IPS-NIHi11 (cell line): ENCODE data around the gene CLDN5.
A peak's percentile ranks its signal among the peaks of the same experiment; 100 is the strongest.
"Not testable (repeated sequence)": the region's sequence is repeated elsewhere in the genome, so short reads cannot be mapped to it uniquely, and the experiment has no call there.

Experiments
- DNase-seq: peaks from one replicate; pipeline ENCODE4 v3.0.0; 2012; ENCODE audit warnings: mixed read lengths, low spot score

CLDN5 gene

GRCh38 chr22:19548427-19548826 is 24.2 kb upstream of the CLDN5 start:
- not testable (repeated sequence) for DNase-seq

- no peak for DNase-seq
Observed at GRCh38 chr22:19547620-19548019, 23.4 kb upstream of the CLDN5 start.

GRCh38 chr22:19546680-19547079 is 22.5 kb upstream of the CLDN5 start:
- DNase-seq = no peak

- DNase-seq = no peak
Observed at GRCh38 chr22:19545935-19546207, 21.7 kb upstream of the CLDN5 start.

- DNase-seq = no peak
Observed at GRCh38 chr22:19543970-19544708, 19.9 kb upstream of the CLDN5 start.

GRCh38 chr22:19540394-19540793 is 16.2 kb upstream of the CLDN5 start:
- DNase-seq = no peak

GRCh38 chr22:19537941-19538488 is 13.8 kb upstream of the CLDN5 start:
- no peak for DNase-seq

- no peak for DNase-seq
Observed at GRCh38 chr22:19536564-19536963, 12.4 kb upstream of the CLDN5 start.

GRCh38 chr22:19535001-19535400 is 10.8 kb upstream of the CLDN5 start:
- DNase-seq = no peak

GRCh38 chr22:19533857-19534256 is 9.6 kb upstream of the CLDN5 start:
- no peak for DNase-seq

- DNase-seq = no peak
Observed at GRCh38 chr22:19533049-19533626, 8.9 kb upstream of the CLDN5 start.

GRCh38 chr22:19531327-19531726 is 7.1 kb upstream of the CLDN5 start:
- DNase-seq = not testable (repeated sequence)

GRCh38 chr22:19530751-19531150 is 6.5 kb upstream of the CLDN5 start:
- no peak for DNase-seq

GRCh38 chr22:19529811-19530210 is 5.6 kb upstream of the CLDN5 start:
- DNase-seq = no peak

GRCh38 chr22:19527861-19528417 is 3.7 kb upstream of the CLDN5 start:
- DNase-seq = no peak

GRCh38 chr22:19527321-19527721 is 3.1 kb upstream of the CLDN5 start:
- DNase-seq = no peak

GRCh38 chr22:19526702-19527111 is 2.5 kb upstream of the CLDN5 start:
- no peak for DNase-seq

- no peak for DNase-seq
Observed at GRCh38 chr22:19526076-19526701, 2.0 kb upstream of the CLDN5 start.

- no peak for DNase-seq
Observed at GRCh38 chr22:19525666-19526065, 1.5 kb upstream of the CLDN5 start.

GRCh38 chr22:19525116-19525660 is 978 bp upstream of the CLDN5 start:
- DNase-seq = no peak

- peak; percentile 76 for DNase-seq
Observed at GRCh38 chr22:19523240-19524169, 705 bp downstream of the CLDN5 start.

GRCh38 chr22:19522881-19523239 is 1.4 kb downstream of the CLDN5 start:
- DNase-seq = no peak
